ENCODE measurements around the gene ZFP64.
"Not testable (repeated sequence)": the region's sequence is repeated elsewhere in the genome, so short reads cannot be mapped to it uniquely, and the experiment has no call there.

ZFP64 gene

DNA sequence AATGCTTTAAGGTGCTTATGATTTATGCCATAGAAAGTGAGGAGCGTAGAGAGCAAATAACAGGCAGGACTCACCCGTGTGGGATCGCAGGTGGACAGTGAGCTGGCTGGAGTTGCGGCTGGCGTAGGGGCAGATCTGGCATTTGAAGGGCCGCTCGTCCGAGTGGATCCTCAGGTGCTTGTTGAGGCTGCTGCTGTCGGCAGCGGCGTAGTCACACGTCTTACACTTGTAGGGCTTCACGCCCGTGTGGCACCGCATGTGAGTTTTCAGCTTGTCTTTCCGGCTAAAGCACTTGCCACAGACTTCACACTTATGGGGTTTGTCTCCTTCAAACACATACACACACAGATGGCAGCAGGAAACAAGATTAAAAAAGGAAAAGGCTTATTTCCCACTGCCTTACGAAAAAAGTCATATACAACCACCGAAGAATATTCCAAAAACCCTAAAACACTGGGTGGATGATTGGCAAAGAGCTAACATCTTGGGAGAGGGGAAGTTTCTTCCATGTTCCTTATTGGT, 31.5 kb downstream of the ZFP64 start:
- no peak for DNase-seq (ENCODE audit: low read depth in 2 of 2)

- no peak for DNase-seq (ENCODE audit: low read depth in 2 of 2)
Observed at GRCh38 chr20:52154575-52154974, 37.0 kb downstream of the ZFP64 start.

DNA sequence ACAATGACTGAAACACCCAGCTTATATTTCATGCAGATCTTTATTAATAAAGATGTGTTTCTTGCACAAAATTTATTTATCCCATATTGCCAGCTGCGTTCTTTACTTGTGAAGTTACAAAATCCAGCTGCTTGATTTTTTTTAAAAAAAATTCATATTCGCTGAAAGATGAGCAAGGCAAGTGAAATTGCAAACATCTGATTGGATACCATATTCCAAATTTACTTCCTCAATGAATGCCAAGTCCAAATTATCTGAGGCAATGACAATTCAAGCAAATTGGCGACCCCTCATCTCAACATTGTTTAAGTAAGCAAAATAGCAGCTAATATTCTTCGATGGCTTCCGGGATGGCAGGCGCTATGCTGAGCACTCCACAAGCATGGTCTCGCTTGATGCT, 37.7 kb downstream of the ZFP64 start:
- DNase-seq (ENCODE audit: low read depth in 2 of 2), result no peak

GRCh38 chr20:52152921-52153320, 38.7 kb downstream of the ZFP64 start:
- DNase-seq (ENCODE audit: low read depth in 2 of 2), result no peak

GRCh38 chr20:52152416-52152815, 39.2 kb downstream of the ZFP64 start:
- no peak for DNase-seq (ENCODE audit: low read depth in 2 of 2)

- DNase-seq (ENCODE audit: low read depth in 2 of 2), result no peak
Observed at GRCh38 chr20:52150440-52151258, 40.9 kb downstream of the ZFP64 start.

- no peak for DNase-seq (ENCODE audit: low read depth in 2 of 2)
Observed at GRCh38 chr20:52145587-52145986, 46.0 kb downstream of the ZFP64 start.

DNA sequence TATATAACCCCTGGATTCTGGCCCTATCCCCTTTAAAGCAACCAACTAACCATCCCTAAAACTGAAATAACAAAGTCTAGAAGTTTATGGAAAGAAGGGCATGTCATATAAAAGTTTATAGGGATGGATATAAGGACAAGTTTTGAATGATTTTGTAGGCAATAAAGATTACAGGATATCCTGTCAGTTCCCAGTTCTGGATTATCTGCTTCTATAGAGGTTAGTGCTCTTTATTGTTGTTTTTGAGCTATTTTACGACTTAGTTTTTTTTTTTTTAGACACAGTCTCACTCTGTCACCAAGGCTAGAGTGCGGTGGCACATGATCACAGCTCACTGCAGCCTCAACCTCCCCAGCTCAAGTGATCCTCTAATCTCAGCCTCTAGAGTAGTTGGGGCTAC, 48.3 kb downstream of the ZFP64 start:
- no peak for DNase-seq (ENCODE audit: low read depth in 2 of 2)

DNA sequence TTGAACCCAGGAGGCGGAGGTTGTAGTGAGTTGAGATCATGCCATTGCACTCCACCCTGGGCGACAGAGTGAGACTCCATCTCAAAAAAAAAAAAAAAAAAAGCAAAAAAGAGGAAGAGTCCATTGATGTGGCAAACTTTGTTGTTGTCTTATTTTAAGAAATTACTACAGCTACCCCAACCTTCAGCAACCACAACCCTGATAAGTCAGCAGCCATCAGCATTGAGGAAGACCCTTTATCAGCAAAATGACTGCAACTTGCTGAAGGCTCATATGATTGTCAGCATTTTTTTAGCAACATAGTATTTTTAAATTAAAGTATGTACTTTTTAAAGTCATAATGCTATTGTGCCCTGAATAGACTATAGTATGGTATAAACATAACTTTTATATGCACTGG, 48.8 kb downstream of the ZFP64 start:
- DNase-seq (ENCODE audit: low read depth in 2 of 2), result no peak

DNA sequence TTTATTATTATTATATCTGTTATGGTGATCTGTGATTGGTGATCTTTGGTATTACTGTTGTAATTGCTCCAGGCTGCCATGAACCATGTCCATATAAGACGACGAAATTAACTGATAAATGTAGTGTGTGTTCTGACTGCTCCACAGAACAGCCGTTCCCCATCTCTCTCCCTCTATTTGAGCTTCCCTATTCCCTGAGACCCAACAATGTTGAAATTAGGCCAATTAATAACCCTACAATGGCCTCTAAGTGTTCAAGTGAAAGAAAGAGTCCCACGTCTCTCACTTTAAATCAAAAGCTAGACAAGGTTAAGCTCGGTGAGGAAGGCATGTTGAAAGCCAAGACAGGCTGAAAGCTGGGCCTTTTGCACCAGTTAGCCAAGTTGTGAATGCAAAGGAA, 51.6 kb downstream of the ZFP64 start:
- DNase-seq (ENCODE audit: low read depth in 2 of 2), result no peak

DNA sequence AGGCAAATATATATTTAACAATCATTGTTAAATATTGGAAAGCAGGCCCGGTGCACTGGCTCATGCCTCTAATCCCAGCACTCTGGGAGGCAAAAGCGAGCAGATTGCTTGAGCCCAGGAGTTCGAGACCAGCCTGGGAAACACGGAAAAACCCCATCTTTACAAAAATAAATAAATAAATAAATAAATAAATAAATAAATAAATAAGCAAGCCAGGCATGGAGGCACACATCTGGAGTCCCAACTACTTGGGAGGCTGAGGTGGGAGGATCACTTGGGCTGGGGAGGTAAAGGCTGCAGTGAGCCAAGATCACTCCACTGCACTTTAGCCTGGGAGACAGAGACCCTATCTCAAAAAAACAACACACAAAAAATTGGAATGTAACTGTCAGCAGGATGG, 53.7 kb downstream of the ZFP64 start:
- no peak for DNase-seq (ENCODE audit: low read depth in 2 of 2)

DNA sequence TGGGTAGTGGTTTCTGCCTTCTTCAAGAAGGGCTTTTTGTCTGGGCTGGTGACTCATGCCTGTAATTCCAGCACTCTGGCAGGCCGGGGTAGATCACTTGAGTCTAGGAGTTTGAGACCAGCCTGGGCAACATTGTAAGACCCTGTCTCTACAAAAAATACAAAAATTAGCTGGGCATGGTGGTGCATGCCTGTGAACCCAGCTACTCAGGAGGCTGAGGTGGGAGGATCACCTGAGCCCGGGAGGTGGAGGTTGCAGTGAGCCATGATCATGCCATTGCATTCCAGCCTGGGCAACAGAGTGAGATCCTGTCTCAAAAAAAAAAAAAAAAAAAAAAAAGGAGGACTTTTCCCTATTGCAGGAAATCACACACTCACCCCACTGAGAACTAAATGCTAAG, 57.9 kb downstream of the ZFP64 start:
- DNase-seq (ENCODE audit: low read depth in 2 of 2), result not testable (repeated sequence)

- DNase-seq (ENCODE audit: low read depth in 2 of 2), result no peak
Observed at GRCh38 chr20:52132337-52132736, 59.2 kb downstream of the ZFP64 start.

DNA sequence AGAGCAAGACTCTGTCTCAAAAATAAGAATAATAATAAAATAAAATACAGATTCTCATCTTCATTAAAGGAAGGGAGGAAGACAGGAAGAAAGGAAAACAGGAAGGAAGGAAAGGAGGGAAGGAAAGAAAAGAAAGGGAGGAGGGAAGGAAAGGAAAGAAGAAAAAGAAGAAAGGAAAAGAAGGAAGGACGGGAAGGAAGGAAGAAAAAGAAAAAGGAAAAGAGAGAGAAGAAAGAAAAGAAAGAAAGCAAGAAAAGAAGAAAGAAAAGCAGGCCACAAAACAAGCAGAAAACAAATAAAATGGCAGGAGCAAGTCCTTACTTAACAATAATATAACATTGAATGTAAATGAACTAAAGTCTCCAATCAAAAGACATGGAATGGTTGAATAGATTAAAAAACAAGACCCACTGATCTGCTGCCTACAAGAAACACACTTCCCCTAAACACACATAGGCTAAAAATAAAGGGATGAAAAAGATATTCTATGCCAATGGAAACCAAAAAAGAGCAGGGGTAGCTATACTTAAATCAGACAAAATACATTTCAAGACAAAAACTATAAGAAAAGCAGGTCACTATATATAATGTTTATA, 60.4 kb downstream of the ZFP64 start:
- no peak for DNase-seq (ENCODE audit: low read depth in 2 of 2)

DNA sequence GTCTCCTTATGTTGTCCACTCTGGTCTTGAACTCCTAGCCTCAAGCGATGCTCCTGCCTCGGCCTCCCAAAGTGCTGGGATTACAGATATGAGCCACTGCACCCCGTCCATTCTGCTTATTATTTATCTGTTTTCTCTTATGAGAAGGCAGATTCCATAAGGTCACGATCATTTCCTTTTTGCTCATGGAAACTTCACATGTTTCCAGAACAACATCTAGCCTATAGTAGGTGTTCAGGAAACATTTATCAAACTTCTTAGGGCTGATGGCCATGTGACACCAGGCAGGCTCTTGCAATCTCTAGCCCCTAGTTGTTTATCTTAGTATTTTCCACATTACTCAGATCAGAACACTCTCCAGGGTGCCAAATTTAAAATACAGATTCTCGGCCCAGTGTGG, 61.2 kb downstream of the ZFP64 start:
- no peak for DNase-seq (ENCODE audit: low read depth in 2 of 2)

GRCh38 chr20:52129611-52130010, 62.0 kb downstream of the ZFP64 start:
- no peak for DNase-seq (ENCODE audit: low read depth in 2 of 2)

DNA sequence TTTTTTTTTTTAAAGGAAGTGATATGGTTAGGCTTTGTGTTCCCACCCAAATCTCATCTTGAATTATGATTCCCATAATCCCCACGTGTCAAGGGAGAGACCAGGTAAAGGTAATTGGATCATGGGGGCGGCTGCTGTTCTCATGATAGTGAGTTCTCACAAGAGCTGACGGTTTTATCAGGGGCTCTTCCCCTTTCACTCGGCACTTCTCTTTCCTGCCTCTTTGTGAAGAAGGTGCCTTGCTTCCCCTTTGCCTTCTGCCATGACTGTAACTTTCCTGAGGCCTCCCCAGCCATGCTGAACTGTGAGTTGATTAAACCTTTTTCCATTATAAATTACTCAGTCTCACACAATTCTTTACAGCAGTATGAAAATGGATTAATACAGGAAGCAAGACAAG, 64.3 kb downstream of the ZFP64 start:
- no peak for DNase-seq (ENCODE audit: low read depth in 2 of 2)

GRCh38 chr20:52124821-52125220, 66.8 kb downstream of the ZFP64 start:
- DNase-seq (ENCODE audit: low read depth in 2 of 2), result no peak

DNA sequence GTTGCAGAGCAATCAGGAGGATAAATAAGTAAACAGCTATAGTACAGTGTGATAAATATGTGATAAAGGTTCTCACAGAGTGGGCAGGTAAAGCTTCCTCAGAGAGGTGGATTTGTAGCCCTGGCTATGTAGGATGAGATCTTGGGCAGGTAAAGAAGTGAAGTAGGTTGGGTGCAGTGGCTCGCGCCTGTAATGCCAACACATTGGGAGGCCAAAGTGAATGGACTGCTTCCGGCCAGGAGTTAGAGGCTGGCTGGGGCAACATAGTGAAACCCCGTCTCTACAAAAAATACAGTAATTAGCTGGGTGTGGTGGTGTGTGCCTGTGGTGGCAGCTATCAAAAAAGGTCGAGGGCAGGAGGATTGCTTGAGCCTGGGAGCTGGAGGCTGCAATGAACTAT, 72.9 kb downstream of the ZFP64 start:
- DNase-seq (ENCODE audit: low read depth in 2 of 2), result no peak

GRCh38 chr20:52118016-52118623, 73.5 kb downstream of the ZFP64 start:
- no peak for DNase-seq (ENCODE audit: low read depth in 2 of 2)

DNA sequence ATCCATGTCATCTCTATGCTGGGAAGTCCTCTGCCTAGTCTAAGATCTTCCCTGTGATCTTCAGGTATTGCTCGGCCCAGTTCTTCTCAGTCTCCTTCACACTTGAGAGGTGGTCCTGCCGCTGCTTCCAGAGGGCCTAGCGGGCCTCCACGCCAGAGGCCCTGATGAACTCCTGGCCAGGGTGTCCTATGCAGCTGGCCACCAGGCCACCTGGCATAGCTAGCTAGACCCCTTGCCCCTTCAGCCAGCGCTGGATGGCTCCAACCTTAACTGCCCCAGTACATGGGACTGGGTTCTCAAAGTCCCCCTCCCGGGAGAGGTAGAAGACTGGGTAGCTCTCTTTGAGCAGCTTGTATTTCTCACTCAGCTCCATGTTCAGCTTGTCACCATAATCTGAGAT, 81.1 kb downstream of the ZFP64 start:
- DNase-seq (ENCODE audit: low read depth in 2 of 2), result no peak

DNA sequence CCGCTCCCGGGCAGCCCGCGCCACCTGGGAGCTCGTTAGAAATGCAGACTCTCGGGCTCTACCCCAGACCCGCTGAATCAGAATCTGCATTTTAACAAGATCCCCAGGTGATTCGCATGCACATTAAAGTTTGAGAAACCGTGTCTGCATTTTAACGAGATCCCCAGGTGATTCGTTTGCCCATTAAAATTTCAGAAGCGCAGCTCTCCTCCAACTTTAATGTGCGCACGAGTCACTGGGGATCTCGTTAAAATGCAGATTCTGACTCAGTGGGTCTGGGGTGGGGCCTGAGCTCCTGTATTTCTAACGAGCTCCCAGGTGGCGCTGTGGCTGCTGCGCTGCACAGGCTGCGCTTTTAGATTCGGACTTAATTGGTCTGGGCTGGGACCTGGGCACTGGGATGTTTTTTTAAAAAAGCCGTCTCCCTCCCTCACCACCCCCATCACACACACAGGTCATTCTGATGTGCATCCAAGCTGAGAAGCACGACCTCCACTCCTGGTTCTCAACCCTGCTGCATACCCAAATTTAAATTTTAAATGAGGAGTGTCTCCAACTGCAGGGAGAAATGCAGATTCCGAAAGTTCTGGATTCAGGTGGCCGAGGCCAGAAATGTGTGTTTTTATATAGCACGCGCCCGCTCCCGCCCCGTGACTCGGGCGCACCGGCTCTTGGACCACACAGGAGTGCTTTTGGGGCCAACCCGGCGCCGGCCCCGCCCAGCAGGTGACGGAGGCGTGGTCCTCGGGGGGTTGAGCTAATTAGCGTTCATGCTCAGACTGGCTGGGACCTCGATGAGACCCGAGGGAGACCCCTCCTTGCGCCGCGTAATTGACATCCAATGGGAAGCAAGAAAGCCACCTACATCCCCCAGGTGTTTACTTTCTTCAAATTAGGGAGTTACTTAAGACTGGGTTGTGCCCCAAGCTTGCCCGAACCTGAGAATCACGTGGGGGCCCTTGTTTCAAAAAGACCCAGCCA, 85.8 kb downstream of the ZFP64 start:
- no peak for DNase-seq (ENCODE audit: low read depth in 2 of 2)
